ENCODE data around the gene AACS. TPM values are rescaled to one million over a fixed set of nuclear protein-coding genes. Genes with fewer than 3 reads are reported as not detected.

AACS gene
- total and polyA plus RNA-seq, 4 donors: 3.4 to 13.6 (median 7.3) TPM

GRCh38 chr12:125053821-125054220 is 11.4 kb upstream of the AACS start:
- no peak for DNase-seq (ENCODE audit: low spot score)
- Histone ChIP-seq H3K36me3 (ENCODE audit: control insufficient read depth in 4 of 4, insufficient read depth in 3 of 4, low read depth in 1 of 4, low read length in 3 of 4) (no peaks in the 10 kb centered on the region), H3K4me1 (ENCODE audit: control insufficient read depth in 4 of 4, insufficient read depth in 4 of 4, low read length in 3 of 4) (peaks cover 0 to 5% (median 3%) of the 10 kb centered on the region in 4 donors), H3K9ac (ENCODE audit: low read depth in 1 of 2, low read length in 2 of 2) (no peak overlapping the region), H3K9me3 (ENCODE audit: control insufficient read depth in 4 of 4, low read length in 3 of 4) (no peaks in the 10 kb centered on the region), H3K4me3 (ENCODE audit: low read depth in 1 of 3, low read length in 3 of 3) (no peak overlapping the region), H3K27ac (ENCODE audit: low read depth in 1 of 2, low read length in 2 of 2) (no peak overlapping the region), H3K27me3 (ENCODE audit: control insufficient read depth in 4 of 4, insufficient read depth in 4 of 4, low read length in 3 of 4) (no peaks in the 10 kb centered on the region)
- no peak for TF ChIP-seq EGR1 (IDR thresholded peaks at IDR 0.05; ENCODE audit: low read depth in 2 of 2)
- TF ChIP-seq HNF4A (conservative IDR thresholded peaks at IDR 0.05): no peak
- TF ChIP-seq, protein P1, sequence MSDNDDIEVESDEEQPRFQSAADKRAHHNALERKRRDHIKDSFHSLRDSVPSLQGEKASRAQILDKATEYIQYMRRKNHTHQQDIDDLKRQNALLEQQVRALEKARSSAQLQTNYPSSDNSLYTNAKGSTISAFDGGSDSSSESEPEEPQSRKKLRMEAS (IDR thresholded peaks at IDR 0.05): no peak
- no peak for TF ChIP-seq ZBTB33 (IDR thresholded peaks at IDR 0.05)
- no peak for TF ChIP-seq NR2F2 (IDR thresholded peaks at IDR 0.05)
- no peak for TF ChIP-seq RAD21 (IDR thresholded peaks at IDR 0.05)
- no peak for TF ChIP-seq TAF1 (conservative IDR thresholded peaks at IDR 0.05)
- TF ChIP-seq FOXA1 (IDR thresholded peaks at IDR 0.05): no peak
- no peak for TF ChIP-seq YY1 (IDR thresholded peaks at IDR 0.05)
- no peak for TF ChIP-seq ATF3 (IDR thresholded peaks at IDR 0.05)
- TF ChIP-seq FOXA2 (IDR thresholded peaks at IDR 0.05): no peak
- no peak for TF ChIP-seq RXRA (IDR thresholded peaks at IDR 0.05)
- TF ChIP-seq REST (IDR thresholded peaks at IDR 0.05): no peak
- TF ChIP-seq HNF4G (IDR thresholded peaks at IDR 0.05): no peak
- TF ChIP-seq GABPA (IDR thresholded peaks at IDR 0.05 in 1 of 2, conservative IDR thresholded peaks at IDR 0.05 in 1 of 2): no peak
- TF ChIP-seq JUND (IDR thresholded peaks at IDR 0.05): no peak
- no peak for TF ChIP-seq SP1 (IDR thresholded peaks at IDR 0.05)
- no peak for TF ChIP-seq CTCF (IDR thresholded peaks at IDR 0.05; ENCODE audit: low read depth, low read length, missing input control)
- WGBS: 81% methylated on average over 8 of the region's 8 CpGs
